ENCODE results near the gene FAM13C.

Gene FAM13C

GRCh38 chr10:59287587-59288255, 74.6 kb downstream of the FAM13C start:
- Histone ChIP-seq H2BK120ac (ENCODE audit: low read depth, low read length) (no peak overlapping the region), H3K4me2 (ENCODE audit: low read length) (no peak overlapping the region), H3K23ac (ENCODE audit: low read length) (no peak overlapping the region), H3K4ac (ENCODE audit: low read depth, low read length) (no peak overlapping the region), H3K9ac (ENCODE audit: low read length) (no peak overlapping the region), H3K27ac (ENCODE audit: low read depth, low read length) (no peak overlapping the region), H2AK5ac (ENCODE audit: low read length) (no peak overlapping the region), H4K8ac (ENCODE audit: low read depth, low read length) (no peak overlapping the region), H2BK15ac (replicated peaks; ENCODE audit: low read depth) (no peak overlapping the region), H3K4me3 (ENCODE audit: low read length) (no peak overlapping the region), H3K4me1 (ENCODE audit: control insufficient read depth, low read depth, low read length) (no peaks in the 10 kb centered on the region), H3K56ac (ENCODE audit: low read length) (no peak overlapping the region), H3K36me3 (ENCODE audit: control insufficient read depth, insufficient read depth, low read length) (no peaks in the 10 kb centered on the region), H3K79me2 (ENCODE audit: control insufficient read depth, insufficient read depth, low read length) (no peaks in the 10 kb centered on the region), H3K79me1 (ENCODE audit: low read length) (no peaks in the 10 kb centered on the region), H3K27me3 (ENCODE audit: insufficient read depth, low read length, poor library complexity) (no peaks in the 10 kb centered on the region), H4K5ac (ENCODE audit: low read length) (no peak overlapping the region), H3K18ac (ENCODE audit: low read length) (no peak overlapping the region), H2BK5ac (ENCODE audit: low read length) (no peak overlapping the region)
- no peak for DNase-seq
- no CpG with 5 or more reads among the region's 3 CpGs for WGBS (ENCODE audit: extremely low coverage, insufficient coverage, low lambda C conversion rate)

- H2BK15ac ChIP-seq (replicated peaks; ENCODE audit: low read depth) = no peak overlapping the region
- no peak overlapping the region for H3K4me2 ChIP-seq (ENCODE audit: low read length)
- no peak overlapping the region for H2BK5ac ChIP-seq (ENCODE audit: low read length)
- H3K36me3 ChIP-seq (ENCODE audit: control insufficient read depth, insufficient read depth, low read length) = no peaks in the 10 kb centered on the region
- no peaks in the 10 kb centered on the region for H3K79me1 ChIP-seq (ENCODE audit: low read length)
- no peak overlapping the region for H3K9ac ChIP-seq (ENCODE audit: low read length)
- H3K4me3 ChIP-seq (ENCODE audit: low read length) = no peak overlapping the region
- no peak overlapping the region for H3K18ac ChIP-seq (ENCODE audit: low read length)
- H3K4ac ChIP-seq (ENCODE audit: low read depth, low read length) = no peak overlapping the region
- no peak overlapping the region for H4K5ac ChIP-seq (ENCODE audit: low read length)
- no peaks in the 10 kb centered on the region for H3K79me2 ChIP-seq (ENCODE audit: control insufficient read depth, insufficient read depth, low read length)
- H3K4me1 ChIP-seq (ENCODE audit: control insufficient read depth, low read depth, low read length) = no peaks in the 10 kb centered on the region
- no peak overlapping the region for H2BK120ac ChIP-seq (ENCODE audit: low read depth, low read length)
- no peak overlapping the region for H3K56ac ChIP-seq (ENCODE audit: low read length)
- no CpG with 5 or more reads among the region's 4 CpGs for WGBS (ENCODE audit: extremely low coverage, insufficient coverage, low lambda C conversion rate)
- H3K27me3 ChIP-seq (ENCODE audit: insufficient read depth, low read length, poor library complexity) = no peaks in the 10 kb centered on the region
- H2AK5ac ChIP-seq (ENCODE audit: low read length) = no peak overlapping the region
- H3K27ac ChIP-seq (ENCODE audit: low read depth, low read length) = no peak overlapping the region
- H3K23ac ChIP-seq (ENCODE audit: low read length) = no peak overlapping the region
- H4K8ac ChIP-seq (ENCODE audit: low read depth, low read length) = no peak overlapping the region
- DNase-seq = no peak
These were observed 76.5 kb downstream of the FAM13C start for GRCh38 chr10:59285848-59286247.

- Histone ChIP-seq H3K36me3 (ENCODE audit: control insufficient read depth, insufficient read depth, low read length) (no peaks in the 10 kb centered on the region), H2BK120ac (ENCODE audit: low read depth, low read length) (no peak overlapping the region), H2BK15ac (replicated peaks; ENCODE audit: low read depth) (no peak overlapping the region), H4K5ac (ENCODE audit: low read length) (no peak overlapping the region), H3K23ac (ENCODE audit: low read length) (no peak overlapping the region), H3K79me1 (ENCODE audit: low read length) (no peaks in the 10 kb centered on the region), H3K9ac (ENCODE audit: low read length) (no peak overlapping the region), H2AK5ac (ENCODE audit: low read length) (no peak overlapping the region), H3K4me2 (ENCODE audit: low read length) (no peak overlapping the region), H3K4ac (ENCODE audit: low read depth, low read length) (no peak overlapping the region), H3K18ac (ENCODE audit: low read length) (no peak overlapping the region), H3K27ac (ENCODE audit: low read depth, low read length) (no peak overlapping the region), H4K8ac (ENCODE audit: low read depth, low read length) (no peak overlapping the region), H3K4me3 (ENCODE audit: low read length) (no peak overlapping the region), H2BK5ac (ENCODE audit: low read length) (no peak overlapping the region), H3K27me3 (ENCODE audit: insufficient read depth, low read length, poor library complexity) (no peaks in the 10 kb centered on the region), H3K4me1 (ENCODE audit: control insufficient read depth, low read depth, low read length) (no peaks in the 10 kb centered on the region), H3K79me2 (ENCODE audit: control insufficient read depth, insufficient read depth, low read length) (no peaks in the 10 kb centered on the region), H3K56ac (ENCODE audit: low read length) (no peak overlapping the region)
- no CpG with 5 or more reads among the region's 4 CpGs for WGBS (ENCODE audit: extremely low coverage, insufficient coverage, low lambda C conversion rate)
- no peak for DNase-seq
These were observed 77.3 kb downstream of the FAM13C start for GRCh38 chr10:59285073-59285472.

- WGBS (ENCODE audit: extremely low coverage, insufficient coverage, low lambda C conversion rate) = 100% methylated on average over 3 of the region's 7 CpGs
- no peaks in the 10 kb centered on the region for H3K27me3 ChIP-seq (ENCODE audit: insufficient read depth, low read length, poor library complexity)
- no peak overlapping the region for H3K4me3 ChIP-seq (ENCODE audit: low read length)
- H3K36me3 ChIP-seq (ENCODE audit: control insufficient read depth, insufficient read depth, low read length) = no peaks in the 10 kb centered on the region
- H3K4me2 ChIP-seq (ENCODE audit: low read length) = no peak overlapping the region
- H2AK5ac ChIP-seq (ENCODE audit: low read length) = no peak overlapping the region
- H4K5ac ChIP-seq (ENCODE audit: low read length) = no peak overlapping the region
- no peak overlapping the region for H3K27ac ChIP-seq (ENCODE audit: low read depth, low read length)
- H3K4ac ChIP-seq (ENCODE audit: low read depth, low read length) = no peak overlapping the region
- no peak overlapping the region for H2BK5ac ChIP-seq (ENCODE audit: low read length)
- H3K79me1 ChIP-seq (ENCODE audit: low read length) = no peaks in the 10 kb centered on the region
- H2BK15ac ChIP-seq (replicated peaks; ENCODE audit: low read depth) = no peak overlapping the region
- H3K18ac ChIP-seq (ENCODE audit: low read length) = no peak overlapping the region
- H3K4me1 ChIP-seq (ENCODE audit: control insufficient read depth, low read depth, low read length) = no peaks in the 10 kb centered on the region
- no peak overlapping the region for H3K9ac ChIP-seq (ENCODE audit: low read length)
- H3K56ac ChIP-seq (ENCODE audit: low read length) = no peak overlapping the region
- DNase-seq = no peak
- no peaks in the 10 kb centered on the region for H3K79me2 ChIP-seq (ENCODE audit: control insufficient read depth, insufficient read depth, low read length)
- no peak overlapping the region for H4K8ac ChIP-seq (ENCODE audit: low read depth, low read length)
- H2BK120ac ChIP-seq (ENCODE audit: low read depth, low read length) = no peak overlapping the region
- no peak overlapping the region for H3K23ac ChIP-seq (ENCODE audit: low read length)
These were observed 78.0 kb downstream of the FAM13C start for GRCh38 chr10:59284118-59284975.

GRCh38 chr10:59283456-59284091, 78.8 kb downstream of the FAM13C start:
- H3K4me1 ChIP-seq (ENCODE audit: control insufficient read depth, low read depth, low read length) = no peaks in the 10 kb centered on the region
- no peak overlapping the region for H3K4me2 ChIP-seq (ENCODE audit: low read length)
- H2BK120ac ChIP-seq (ENCODE audit: low read depth, low read length) = no peak overlapping the region
- H2AK5ac ChIP-seq (ENCODE audit: low read length) = no peak overlapping the region
- H3K4me3 ChIP-seq (ENCODE audit: low read length) = no peak overlapping the region
- no peak overlapping the region for H3K18ac ChIP-seq (ENCODE audit: low read length)
- no peak overlapping the region for H4K5ac ChIP-seq (ENCODE audit: low read length)
- H2BK5ac ChIP-seq (ENCODE audit: low read length) = no peak overlapping the region
- no peaks in the 10 kb centered on the region for H3K79me2 ChIP-seq (ENCODE audit: control insufficient read depth, insufficient read depth, low read length)
- no peak overlapping the region for H3K9ac ChIP-seq (ENCODE audit: low read length)
- no peak overlapping the region for H3K27ac ChIP-seq (ENCODE audit: low read depth, low read length)
- H3K79me1 ChIP-seq (ENCODE audit: low read length) = no peaks in the 10 kb centered on the region
- H2BK15ac ChIP-seq (replicated peaks; ENCODE audit: low read depth) = no peak overlapping the region
- H4K8ac ChIP-seq (ENCODE audit: low read depth, low read length) = no peak overlapping the region
- no peaks in the 10 kb centered on the region for H3K36me3 ChIP-seq (ENCODE audit: control insufficient read depth, insufficient read depth, low read length)
- no peak overlapping the region for H3K56ac ChIP-seq (ENCODE audit: low read length)
- no peak overlapping the region for H3K4ac ChIP-seq (ENCODE audit: low read depth, low read length)
- H3K27me3 ChIP-seq (ENCODE audit: insufficient read depth, low read length, poor library complexity) = no peaks in the 10 kb centered on the region
- no peak overlapping the region for H3K23ac ChIP-seq (ENCODE audit: low read length)
- WGBS (ENCODE audit: extremely low coverage, insufficient coverage, low lambda C conversion rate) = no CpG with 5 or more reads among the region's 9 CpGs
- DNase-seq = peak; percentile 20
